ENCODE results near the gene TRNP1. TPM values are rescaled to one million over a fixed set of nuclear protein-coding genes. Genes with fewer than 3 reads are reported as not detected.

TRNP1 gene
- total RNA-seq, 2 experiments from 2014 or later: 0.16 to 0.38 TPM

DNA sequence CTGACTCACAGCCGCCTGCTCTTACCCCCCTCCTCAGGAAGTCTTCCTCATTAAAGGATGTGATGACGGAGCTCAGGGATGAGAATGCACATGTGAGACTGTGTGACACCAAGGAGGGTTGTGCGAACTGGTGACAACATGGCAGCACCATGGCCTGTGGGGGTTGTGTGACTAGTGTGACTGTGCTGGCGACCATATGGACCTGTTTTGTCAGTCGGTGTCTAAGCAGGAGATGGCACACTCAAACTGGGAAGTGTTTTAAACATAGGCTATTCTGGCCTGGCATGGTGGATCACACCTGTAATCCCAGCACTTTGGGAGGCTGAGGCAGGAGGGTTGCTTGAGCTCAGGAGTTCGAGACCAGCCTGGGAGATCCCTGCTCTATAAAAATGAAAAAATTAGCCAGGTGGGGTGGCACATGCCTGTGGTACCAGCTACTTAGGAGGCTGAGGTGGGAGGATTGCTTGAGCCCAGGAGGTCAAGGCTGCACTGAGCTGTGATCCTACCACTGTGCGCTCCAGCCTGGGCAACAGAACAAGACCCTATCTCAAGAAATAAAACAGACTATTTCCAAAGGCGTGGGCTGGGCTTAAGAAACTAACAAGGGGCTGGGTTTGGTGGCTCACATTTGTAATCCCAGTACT is 7.4 kb downstream of the TRNP1 start:
- no peak overlapping the region for H3K27ac Mint-ChIP-seq
- peaks cover 5% of the 10 kb centered on the region for H3K4me1 Mint-ChIP-seq (ENCODE audit: low read depth)
- no peak for ATAC-seq
- H3K9me3 Mint-ChIP-seq: no peaks in the 10 kb centered on the region
- H3K36me3 Mint-ChIP-seq (ENCODE audit: low read depth): no peaks in the 10 kb centered on the region
- CTCF ChIA-PET: no interaction called here
- no peak overlapping the region for H3K4me3 Mint-ChIP-seq
- no peak for TF ChIP-seq CTCF (IDR thresholded peaks at IDR 0.05)
- no peak for DNase-seq
- POLR2A ChIA-PET: interaction anchor here (0.7 kb wide), 1 partner anchor 359 kb away, joined by 3 read pairs; no protein-coding TSS in a partner anchor
- intact Hi-C loops (cut with micrococcal nuclease): no loop called here
- peaks cover 12% of the 10 kb centered on the region for H3K27me3 Mint-ChIP-seq

DNA sequence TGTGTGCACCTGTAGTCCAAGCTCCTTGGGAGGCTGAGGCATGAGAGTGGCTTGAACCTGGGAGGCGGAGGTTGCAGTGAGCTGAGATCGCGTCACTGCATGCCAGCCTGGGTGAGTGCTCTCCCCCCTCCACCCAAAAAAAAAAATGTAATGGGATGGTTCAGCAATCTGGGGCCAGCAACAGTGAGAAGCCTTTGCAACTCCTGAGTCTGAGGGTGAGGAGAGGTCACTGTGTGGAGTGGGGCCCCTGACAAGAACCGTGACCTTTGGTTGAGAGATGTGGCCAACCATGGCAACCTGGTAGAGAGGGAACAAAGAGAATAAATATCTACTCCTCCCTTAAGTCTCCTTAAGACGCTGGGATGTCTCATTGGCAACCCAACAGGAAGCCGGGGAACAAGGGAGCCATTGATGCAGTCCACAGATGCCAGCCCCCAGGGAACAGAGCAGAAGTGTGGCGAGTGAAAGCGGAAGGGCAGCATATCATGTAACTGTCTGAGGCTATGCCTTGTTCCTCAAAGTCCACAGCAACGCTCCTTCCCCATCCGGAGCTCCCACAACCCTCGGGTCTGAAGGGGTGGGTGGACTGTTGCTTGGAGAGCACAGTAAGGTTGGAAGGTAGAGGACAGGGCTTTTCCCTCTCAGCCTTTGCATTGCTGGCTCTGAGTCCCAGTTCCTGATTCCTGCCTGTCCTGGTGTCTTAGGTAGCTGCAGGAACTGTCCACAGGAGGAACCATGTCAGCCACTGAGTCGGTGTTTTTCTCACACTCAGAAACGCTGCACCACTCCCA is 8.3 kb downstream of the TRNP1 start:
- ATAC-seq: no peak
- Mint-ChIP-seq H3K27ac (no peak overlapping the region), H3K4me3 (no peak overlapping the region), H3K4me1 (ENCODE audit: low read depth) (peaks cover 5% of the 10 kb centered on the region), H3K27me3 (peaks cover 6% of the 10 kb centered on the region), H3K36me3 (ENCODE audit: low read depth) (no peaks in the 10 kb centered on the region), H3K9me3 (no peaks in the 10 kb centered on the region)
- no peak for TF ChIP-seq CTCF (IDR thresholded peaks at IDR 0.05)
- ChIA-PET POLR2A (interaction anchor here (0.7 kb wide), 1 partner anchor 358 kb away, joined by 3 read pairs; no protein-coding TSS in a partner anchor), CTCF (no interaction called here)
- DNase-seq: no peak
- intact Hi-C loops (cut with micrococcal nuclease): no loop called here

GRCh38 chr1:27003745-27004470 is 10.4 kb downstream of the TRNP1 start:
- no peak for TF ChIP-seq CTCF (IDR thresholded peaks at IDR 0.05)
- intact Hi-C loops (cut with micrococcal nuclease): no loop called here
- POLR2A ChIA-PET: no interaction called here

DNA sequence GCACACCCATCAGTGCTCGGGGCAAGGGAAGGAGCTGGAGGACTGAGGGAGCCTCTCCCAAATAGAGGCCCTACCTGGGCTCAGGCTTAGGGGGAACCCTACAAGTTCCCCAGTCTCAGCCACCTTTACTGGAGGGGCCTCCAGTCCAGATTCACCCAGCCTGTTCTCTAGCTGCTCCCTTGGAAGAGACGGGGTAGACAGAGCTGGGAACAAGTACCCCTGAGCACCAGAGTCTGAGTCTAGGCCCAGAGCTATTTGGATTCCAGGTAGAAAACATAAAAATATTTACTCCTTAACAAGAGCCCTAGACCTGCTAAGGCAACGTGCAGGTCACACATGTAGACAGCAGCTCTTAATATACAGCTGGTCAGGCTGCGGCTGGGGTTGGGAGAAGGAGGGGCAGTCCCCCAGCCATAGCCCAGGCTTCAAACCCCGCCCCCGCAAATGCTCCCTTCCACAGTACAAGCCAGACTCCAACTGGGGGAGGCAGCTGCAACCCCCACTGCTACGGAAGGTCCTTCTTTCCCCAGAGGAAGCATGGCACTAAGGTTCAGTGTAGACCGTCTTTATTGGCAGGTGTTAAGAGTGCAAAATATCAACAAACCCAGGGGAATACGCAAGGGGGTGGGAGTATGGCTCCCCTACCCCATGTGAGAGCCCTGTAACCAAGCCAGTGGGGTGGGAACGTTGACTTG is 11.1 kb downstream of the TRNP1 start:
- Mint-ChIP-seq H3K4me1 (ENCODE audit: low read depth) (no peaks in the 10 kb centered on the region), H3K27ac (no peak overlapping the region), H3K9me3 (no peaks in the 10 kb centered on the region), H3K27me3 (no peaks in the 10 kb centered on the region), H3K4me3 (no peak overlapping the region), H3K36me3 (ENCODE audit: low read depth) (no peaks in the 10 kb centered on the region)
- intact Hi-C loops (cut with micrococcal nuclease): no loop called here
- no peak for ATAC-seq
- CTCF ChIA-PET: interaction anchor here (1.2 to 1.5 kb wide), 2 partner anchors 9 to 41 kb away, joined by 3 to 4 read pairs; no protein-coding TSS in a partner anchor
- POLR2A ChIA-PET: no interaction called here
- DNase-seq: no peak
- TF ChIP-seq CTCF (IDR thresholded peaks at IDR 0.05): no peak

More at GRCh38 chr1:27003745-27004470, 10.4 kb downstream of the TRNP1 start:
- Mint-ChIP-seq H3K4me1 (ENCODE audit: low read depth) (no peaks in the 10 kb centered on the region), H3K4me3 (no peak overlapping the region), H3K9me3 (no peaks in the 10 kb centered on the region), H3K27ac (no peak overlapping the region), H3K36me3 (ENCODE audit: low read depth) (no peaks in the 10 kb centered on the region), H3K27me3 (no peaks in the 10 kb centered on the region)
- DNase-seq: no peak
- no peak for ATAC-seq
- CTCF ChIA-PET: interaction anchor here (1.2 to 1.5 kb wide), 3 partner anchors 8 to 42 kb away, joined by 3 to 4 read pairs (median 4); no protein-coding TSS in a partner anchor
